ENCODE data around the gene DDB1. TPM values are rescaled to one million over a fixed set of nuclear protein-coding genes. Genes with fewer than 3 reads are reported as not detected.

DDB1 gene
- total RNA-seq, 1 experiment from 2014 or later = 297 TPM

DNA sequence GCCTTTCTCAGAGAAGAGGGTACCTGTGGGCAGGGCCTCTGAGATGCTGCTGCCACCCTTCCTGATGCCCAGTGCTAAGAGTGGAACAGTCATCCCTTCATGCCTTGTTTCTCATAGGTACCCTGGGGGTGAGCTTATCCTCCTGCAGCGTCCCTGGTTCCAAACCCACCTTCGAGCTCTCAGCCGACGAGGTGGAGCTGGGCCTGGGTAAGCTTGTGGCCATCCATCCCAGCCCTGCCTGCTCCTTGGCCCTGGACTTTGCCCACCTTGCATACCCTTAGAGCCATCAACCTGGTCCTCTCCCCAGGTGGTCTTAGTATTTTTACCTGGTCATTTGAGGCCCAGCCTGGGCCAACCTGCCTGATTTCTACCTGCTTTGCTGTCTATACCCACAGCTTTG is 8.8 kb upstream of the DDB1 start:
- no peak overlapping the region for H2AK5ac ChIP-seq (ENCODE audit: insufficient read length, low read length)
- DNase-seq = no peak
- no peaks in the 10 kb centered on the region for H3K27me3 Mint-ChIP-seq (ENCODE audit: low read depth)
- H3K27me3 ChIP-seq (ENCODE audit: insufficient read depth, low read length) = no peaks in the 10 kb centered on the region
- H3K4me2 ChIP-seq (ENCODE audit: insufficient read depth, insufficient read length, low read length) = no peak overlapping the region
- H3K23me2 ChIP-seq (ENCODE audit: insufficient read length, low read depth, low read length, poor library complexity, severe bottlenecking) = no peaks in the 10 kb centered on the region
- no peak overlapping the region for H2BK15ac ChIP-seq (ENCODE audit: low read depth, low read length)
- no peak overlapping the region for H3K27ac ChIP-seq (ENCODE audit: insufficient read length, low read depth, low read length)
- no peak overlapping the region for H3K18ac ChIP-seq (ENCODE audit: insufficient read length, low read depth, low read length)
- H2BK20ac ChIP-seq (ENCODE audit: low read depth, low read length, poor library complexity, severe bottlenecking) = no peak overlapping the region
- no peaks in the 10 kb centered on the region for H3K79me1 ChIP-seq (ENCODE audit: insufficient read depth, low read depth, low read length, poor library complexity, severe bottlenecking)
- H3K27ac Mint-ChIP-seq = no peak overlapping the region
- TF ChIP-seq, protein P1, sequence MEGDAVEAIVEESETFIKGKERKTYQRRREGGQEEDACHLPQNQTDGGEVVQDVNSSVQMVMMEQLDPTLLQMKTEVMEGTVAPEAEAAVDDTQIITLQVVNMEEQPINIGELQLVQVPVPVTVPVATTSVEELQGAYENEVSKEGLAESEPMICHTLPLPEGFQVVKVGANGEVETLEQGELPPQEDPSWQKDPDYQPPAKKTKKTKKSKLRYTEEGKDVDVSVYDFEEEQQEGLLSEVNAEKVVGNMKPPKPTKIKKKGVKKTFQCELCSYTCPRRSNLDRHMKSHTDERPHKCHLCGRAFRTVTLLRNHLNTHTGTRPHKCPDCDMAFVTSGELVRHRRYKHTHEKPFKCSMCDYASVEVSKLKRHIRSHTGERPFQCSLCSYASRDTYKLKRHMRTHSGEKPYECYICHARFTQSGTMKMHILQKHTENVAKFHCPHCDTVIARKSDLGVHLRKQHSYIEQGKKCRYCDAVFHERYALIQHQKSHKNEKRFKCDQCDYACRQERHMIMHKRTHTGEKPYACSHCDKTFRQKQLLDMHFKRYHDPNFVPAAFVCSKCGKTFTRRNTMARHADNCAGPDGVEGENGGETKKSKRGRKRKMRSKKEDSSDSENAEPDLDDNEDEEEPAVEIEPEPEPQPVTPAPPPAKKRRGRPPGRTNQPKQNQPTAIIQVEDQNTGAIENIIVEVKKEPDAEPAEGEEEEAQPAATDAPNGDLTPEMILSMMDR (conservative IDR thresholded peaks at IDR 0.05) = no peak
- H2BK120ac ChIP-seq (ENCODE audit: low read depth, low read length, poor library complexity, severe bottlenecking) = no peak overlapping the region
- H3K56ac ChIP-seq (ENCODE audit: insufficient read length, low read depth, low read length) = no peak overlapping the region
- no peak overlapping the region for H3K4me3 Mint-ChIP-seq
- no peak overlapping the region for H2BK12ac ChIP-seq (ENCODE audit: insufficient read length, low read depth, low read length)
- H4K20me1 ChIP-seq (ENCODE audit: control insufficient read depth, insufficient read depth, insufficient read length) = no peaks in the 10 kb centered on the region
- no peak overlapping the region for H3K23ac ChIP-seq (ENCODE audit: insufficient read length, low read depth, low read length)
- WGBS (ENCODE audit: extremely low coverage, insufficient read length, low lambda C conversion rate) = no CpG with 5 or more reads among the region's 4 CpGs
- H3T11ph ChIP-seq (ENCODE audit: low read length) = no peak overlapping the region
- no peak overlapping the region for H4K5ac ChIP-seq (ENCODE audit: insufficient read length, low read depth, low read length)
- H2AFZ ChIP-seq (ENCODE audit: low read length) = no peak overlapping the region
- peaks cover 5 to 49% (median 41%) of the 10 kb centered on the region in 3 experiments for H3K36me3 Mint-ChIP-seq (ENCODE audit: insufficient read depth in 1 of 3, low read depth in 3 of 3)
- H3K14ac ChIP-seq (ENCODE audit: insufficient read depth, low read length) = no peak overlapping the region
- H4K91ac ChIP-seq (ENCODE audit: insufficient read length, low read depth, low read length) = no peak overlapping the region
- H3K79me2 ChIP-seq (ENCODE audit: insufficient read depth, low read length) = no peaks in the 10 kb centered on the region
- no peaks in the 10 kb centered on the region; a peak in 1 of 5 replicates for H3K9me3 Mint-ChIP-seq
- no peaks in the 10 kb centered on the region for H3K4me1 ChIP-seq (ENCODE audit: insufficient read depth, low read length)
- 0 out of 4 replicates have a peak, but pooled peaks cover 0 to under 1% of the 10 kb centered on the region in 2 experiments for H3K4me1 Mint-ChIP-seq
- H2BK5ac ChIP-seq (ENCODE audit: insufficient read length, low read length) = no peak overlapping the region
- H3K4ac ChIP-seq (ENCODE audit: low read depth, low read length) = no peak overlapping the region
- no peaks in the 10 kb centered on the region for H3K9me3 ChIP-seq (ENCODE audit: control insufficient read depth, low read depth, low read length)
- no peak overlapping the region for H4K8ac ChIP-seq (replicated peaks; ENCODE audit: insufficient read length, low read depth, low read length)
- no peak overlapping the region for H3K9ac ChIP-seq (ENCODE audit: extremely low read depth, insufficient read length, low read length)
